HG03108 (cell line): ENCODE measurements around the gene HDDC3.
A peak's percentile ranks its signal among the peaks of the same experiment; 100 is the strongest.

Experiments
- ATAC-seq: cut with Tn5 transposase; IDR thresholded peaks from one replicate; pipeline ENCODE4 v1.9.1; 2021; ENCODE audit warnings: moderate library complexity; ENCODE audit not compliant: unreplicated experiment

The HDDC3 gene, protein sequence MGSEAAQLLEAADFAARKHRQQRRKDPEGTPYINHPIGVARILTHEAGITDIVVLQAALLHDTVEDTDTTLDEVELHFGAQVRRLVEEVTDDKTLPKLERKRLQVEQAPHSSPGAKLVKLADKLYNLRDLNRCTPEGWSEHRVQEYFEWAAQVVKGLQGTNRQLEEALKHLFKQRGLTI

DNA sequence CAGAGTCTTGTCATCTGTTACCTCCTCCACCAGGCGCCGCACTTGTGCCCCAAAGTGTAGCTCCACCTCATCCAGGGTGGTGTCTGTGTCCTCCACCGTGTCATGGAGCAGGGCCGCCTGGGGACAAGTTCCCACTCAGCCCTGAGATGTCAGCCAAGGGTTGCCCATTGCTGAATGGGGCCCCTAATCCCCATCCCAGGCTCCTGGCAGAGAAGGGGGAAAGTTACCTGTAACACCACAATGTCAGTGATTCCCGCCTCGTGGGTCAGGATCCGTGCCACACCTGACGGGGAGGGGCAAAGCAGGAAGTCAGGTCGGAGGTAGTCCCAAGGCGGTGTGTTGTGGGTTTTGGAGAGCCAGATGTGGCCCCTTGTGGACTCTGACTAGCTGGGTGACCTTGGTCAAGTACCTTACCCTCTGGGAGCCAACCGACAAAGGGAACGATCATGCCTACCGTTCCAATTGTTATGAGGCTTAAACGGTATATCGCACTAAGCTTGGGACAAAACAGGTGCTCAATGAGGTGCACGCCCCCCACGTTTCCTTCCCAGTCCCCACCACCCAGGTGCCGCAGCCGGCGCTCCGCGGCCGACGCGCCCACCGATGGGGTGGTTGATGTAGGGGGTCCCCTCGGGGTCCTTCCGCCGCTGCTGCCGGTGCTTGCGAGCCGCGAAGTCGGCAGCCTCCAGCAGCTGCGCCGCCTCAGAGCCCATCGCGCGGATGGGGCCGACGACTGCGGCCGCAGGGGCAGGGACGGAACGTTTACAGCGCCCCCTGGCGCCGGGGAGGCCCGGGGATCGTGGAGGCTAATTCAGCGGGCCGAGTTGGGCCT is at the start of gene HDDC3:
HDDC3 (minus strand) TSS at position 722 of the 832 bp plus-strand sequence; CDS start at position 713, 9 bp downstream.
- peak; percentile 43 for ATAC-seq

DNA sequence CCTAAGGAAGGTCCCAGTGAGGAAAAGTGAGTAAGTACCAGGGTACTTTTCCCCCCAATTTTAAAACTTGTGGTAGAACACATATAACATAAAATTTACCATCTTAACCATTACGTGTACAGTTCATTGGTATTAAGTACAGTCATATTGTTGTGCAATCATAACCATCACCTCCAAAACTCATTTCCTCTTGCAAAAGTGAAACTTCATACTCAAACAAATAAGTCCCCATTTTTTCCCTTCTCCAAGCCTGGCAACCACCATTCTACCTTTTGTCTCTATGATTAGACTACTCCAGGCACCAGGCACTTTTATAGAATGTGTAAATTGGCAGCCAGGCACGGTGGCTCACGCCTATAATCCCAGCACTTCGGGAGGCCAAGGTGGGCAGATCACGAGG is 49.8 kb upstream of the HDDC3 start:
- no peak for ATAC-seq

DNA sequence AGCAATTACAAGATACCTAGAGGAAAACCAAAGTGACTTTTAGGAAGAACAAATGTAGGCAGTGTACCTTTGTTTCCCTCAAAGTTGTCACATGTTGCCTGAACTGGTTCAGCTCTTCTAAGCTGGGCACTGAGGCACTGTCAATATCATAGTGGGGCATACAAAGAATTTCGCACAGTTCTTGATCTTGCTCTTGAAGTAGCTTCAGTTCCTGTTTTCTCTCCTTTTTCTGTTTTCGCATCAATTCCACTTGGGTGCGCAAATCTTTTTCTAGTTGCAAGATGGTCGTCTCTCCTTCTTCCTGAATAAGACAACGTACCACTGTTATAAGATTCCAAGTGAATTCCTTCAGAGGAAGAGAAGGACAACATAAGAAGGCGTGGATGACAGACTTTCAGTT is 49.3 kb upstream of the HDDC3 start:
- ATAC-seq, result peak; percentile 70

DNA sequence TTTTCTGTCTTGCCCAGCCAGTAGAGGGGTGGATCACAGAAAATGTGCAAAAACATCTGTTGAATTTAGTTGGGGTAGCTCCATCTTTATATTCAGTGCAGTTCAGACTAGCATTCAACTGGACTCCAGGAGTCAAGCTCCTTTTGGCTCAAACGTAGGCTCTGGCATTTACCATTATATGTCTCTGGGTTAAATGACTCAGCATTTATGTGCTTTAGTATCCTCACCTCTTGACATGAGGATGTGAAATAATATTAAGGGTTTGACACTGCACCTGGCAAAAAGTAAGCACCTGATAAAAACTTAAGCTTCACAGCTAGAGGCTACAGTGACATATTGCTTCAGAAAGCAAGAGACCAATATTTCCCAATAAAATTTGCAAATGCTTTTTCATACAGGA is 47.2 kb upstream of the HDDC3 start:
- ATAC-seq, result no peak

DNA sequence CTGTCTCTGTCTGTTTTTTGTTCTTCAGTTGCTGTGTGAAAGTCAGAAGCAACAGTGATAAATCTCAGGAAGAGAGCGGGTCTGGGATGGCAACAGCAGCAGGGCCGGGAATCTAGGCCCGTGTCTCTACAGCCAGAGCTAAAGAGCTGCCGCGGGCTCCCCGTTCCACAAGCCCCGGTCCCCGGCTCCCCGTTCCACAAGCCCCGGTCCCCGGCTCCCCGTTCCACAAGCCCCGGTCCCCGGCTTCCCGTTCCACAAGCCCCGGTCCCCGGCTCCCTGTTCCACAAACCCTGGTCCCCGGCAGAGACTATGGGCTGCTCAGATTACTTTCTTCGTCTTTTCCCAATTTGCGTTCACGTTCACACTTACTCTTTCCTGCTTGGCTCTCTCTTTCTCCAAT is 41.9 kb upstream of the HDDC3 start:
- no peak for ATAC-seq

DNA sequence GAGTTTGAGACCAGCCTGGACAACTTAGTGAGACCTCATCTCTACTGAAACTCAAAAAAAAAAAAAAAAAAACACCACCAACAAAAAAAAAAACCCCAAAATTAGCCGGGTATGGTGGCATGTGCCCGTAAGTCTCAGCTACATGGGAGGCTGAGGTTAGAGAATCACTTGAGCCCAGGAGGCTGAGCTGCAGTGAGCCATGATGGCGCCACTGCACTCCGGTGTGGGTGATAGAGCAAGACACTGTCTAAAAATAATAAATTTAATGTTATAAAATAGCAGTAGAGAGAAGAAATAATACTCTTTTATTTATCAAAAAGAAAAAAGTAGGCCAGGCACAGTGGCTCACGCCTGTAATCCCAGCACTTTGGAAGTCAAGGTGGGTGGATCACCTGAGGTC is 39.8 kb upstream of the HDDC3 start:
- no peak for ATAC-seq

DNA sequence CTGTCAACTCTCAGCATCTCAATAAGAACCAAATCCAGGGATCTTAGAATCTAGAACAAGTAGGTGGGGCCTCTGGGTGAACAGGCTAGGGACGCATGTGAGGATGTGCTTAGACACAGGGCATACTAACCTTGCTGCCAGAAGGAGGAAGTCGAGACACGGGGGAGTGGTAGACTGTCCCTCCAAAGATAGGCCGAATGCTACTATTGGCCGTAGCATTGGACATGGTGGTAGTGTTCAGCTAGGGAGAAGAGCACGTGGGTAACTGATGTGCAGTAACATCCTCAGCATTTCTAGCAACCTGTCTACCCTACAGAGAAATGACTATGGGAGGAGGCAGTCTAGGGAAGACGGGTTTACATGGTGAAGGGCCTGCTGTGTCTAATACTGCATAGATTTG is 37.9 kb upstream of the HDDC3 start:
- ATAC-seq, result no peak

DNA sequence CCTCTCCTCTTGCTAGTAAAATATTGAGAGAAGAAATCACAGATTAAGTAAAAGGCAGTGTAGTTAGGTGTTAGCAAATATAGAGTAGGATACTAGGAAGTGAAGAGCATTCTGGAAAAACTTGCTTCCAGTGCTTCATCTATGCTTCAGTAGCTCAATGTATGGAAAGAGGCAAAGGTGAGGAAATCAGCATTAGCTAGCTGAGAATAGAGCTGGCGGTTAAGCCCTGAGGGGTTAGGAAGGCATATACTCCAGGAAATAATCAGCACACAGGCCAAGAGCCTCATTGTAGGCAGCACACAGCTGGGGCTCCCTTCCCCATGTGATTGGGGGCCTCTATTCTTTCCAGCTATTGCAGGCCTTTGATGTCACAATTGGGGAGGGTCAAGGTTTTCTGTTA is 36.1 kb upstream of the HDDC3 start:
- ATAC-seq, result no peak

DNA sequence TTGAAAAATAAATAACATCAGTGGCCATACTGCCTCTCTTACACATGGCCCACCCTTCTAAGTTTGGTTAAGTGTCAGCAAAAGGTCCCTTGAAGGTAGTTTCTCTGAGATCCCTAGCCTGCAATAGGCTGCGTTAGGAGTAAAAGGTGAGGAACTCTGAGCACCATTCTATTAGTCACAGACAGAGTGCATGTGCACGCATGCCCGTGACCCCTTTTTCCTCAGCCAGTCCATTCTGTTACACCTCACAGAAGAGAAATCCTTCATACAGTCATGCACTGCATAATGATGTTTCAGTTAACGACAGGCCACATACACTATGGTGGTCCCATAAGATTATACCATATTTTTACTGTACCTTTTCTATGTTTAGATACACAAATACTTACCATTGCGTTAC is 34.9 kb upstream of the HDDC3 start:
- ATAC-seq, result no peak

DNA sequence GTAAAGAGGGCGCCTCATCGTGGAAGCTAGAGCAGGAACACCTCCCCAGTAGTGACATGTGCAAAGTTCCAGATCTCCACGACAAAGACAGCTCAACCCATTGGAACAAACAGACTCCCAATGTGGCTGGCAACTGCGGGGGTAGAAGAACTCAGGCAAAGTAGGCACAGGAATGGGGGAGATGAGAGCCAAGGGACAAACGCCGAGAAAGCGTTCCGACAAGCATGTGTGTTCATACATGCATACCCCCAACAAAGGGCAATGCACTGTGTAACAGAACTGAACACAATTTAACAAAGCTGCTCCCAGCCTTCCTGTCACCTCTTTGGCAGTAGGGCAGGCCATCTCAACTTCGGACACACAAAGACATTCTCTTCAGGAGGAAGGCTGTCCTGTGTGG is 33.9 kb upstream of the HDDC3 start:
- no peak for ATAC-seq

DNA sequence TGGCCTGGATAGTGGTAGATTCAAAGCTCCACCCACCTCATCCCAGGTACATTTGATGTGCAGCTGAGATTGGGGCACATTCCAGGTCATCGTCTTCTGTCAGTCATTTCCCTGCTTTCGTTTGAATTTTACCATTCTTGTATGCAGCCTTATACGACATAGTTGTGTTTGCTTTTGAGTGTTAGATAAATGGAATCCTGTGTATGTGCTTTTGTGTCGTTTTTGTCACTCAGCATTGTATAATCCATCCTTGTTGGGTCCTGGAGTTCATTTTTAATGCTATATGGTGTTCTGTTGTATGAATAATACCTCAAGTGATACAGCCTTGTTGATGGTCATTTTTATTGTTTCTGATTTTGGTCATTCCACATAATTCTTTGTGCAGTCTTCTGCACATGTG is 29.7 kb upstream of the HDDC3 start:
- no peak for ATAC-seq

DNA sequence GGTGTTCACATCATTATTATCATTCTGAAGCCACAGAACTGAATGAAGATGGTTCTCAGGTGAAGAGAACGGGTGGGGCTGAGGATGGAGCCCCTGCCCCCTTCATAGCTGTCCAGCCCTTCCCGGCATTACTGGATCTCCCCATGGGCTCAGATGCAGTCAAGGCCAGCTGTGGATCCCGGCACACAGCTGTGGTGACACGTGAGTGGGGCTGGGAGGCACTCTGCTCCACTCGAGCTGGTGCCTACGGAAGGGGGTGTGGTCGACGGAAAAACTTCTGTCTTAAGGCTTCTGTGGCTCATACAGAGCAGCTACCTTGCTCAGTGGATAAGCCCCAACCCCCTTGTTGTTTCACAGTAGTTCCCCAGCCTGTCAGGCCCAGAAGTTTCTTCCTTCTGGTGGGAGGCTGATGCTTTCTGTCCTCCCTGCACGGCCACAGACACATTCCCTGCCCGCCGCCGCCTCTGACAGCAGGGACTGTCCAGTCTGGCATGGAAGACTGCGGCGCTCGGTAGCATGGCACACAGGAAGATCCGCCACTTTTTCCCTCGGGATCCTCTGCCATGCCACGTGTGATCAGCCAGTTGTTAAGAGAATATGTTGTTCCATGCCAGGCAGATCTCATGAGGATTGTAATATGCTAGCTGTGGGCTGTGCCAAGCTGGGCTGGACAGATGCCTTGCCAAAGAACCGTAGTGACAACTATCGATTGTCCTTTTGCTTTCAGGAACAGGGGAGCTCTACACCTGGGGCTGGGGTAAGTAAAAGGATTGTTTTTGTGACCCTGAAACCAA is 28.1 kb upstream of the HDDC3 start:
- no peak for ATAC-seq

DNA sequence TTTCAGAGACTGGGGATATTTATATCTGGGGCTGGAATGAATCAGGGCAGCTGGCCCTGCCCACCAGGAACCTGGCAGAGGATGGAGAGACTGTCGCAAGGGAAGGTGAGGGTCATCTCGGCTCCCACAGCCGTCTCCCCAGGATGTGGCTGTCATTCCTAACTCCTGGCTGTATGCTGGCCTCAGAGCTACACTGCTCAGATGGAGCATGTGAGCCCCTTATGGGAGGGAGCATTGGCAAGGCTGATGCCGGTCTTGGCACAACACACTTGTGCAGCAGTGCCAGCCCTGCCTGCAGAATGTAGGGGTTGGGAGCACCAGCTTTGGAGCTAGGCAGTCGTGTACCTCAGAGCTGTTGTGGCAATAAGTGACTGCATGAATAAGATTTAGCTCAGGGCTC is 27.5 kb upstream of the HDDC3 start:
- no peak for ATAC-seq

DNA sequence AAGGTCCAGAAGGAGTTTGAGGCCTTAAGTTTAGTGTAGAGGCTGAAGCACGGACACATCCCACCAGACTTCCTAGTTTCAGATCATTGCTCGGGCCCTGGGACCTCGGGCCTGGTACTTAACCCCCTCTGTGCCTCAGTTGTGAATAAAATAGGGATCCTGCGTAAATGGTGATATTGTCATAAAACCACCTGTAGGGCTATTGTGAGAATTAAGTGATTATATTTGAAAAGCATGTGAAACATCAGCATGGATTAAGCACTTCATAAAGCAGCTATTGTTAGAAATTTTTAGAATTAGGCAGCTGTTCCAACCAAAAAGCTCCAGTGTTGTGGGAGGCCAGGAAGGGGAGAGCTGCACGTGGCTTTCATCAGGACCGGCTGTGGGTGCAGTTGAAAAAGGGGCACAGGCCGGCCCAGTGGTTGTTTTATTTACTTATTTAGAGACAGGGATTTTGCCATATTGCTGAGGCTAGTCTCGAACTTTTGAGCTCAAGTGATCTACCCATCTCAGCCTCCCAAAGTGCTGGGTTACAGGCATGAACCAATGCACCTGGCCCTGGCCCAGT is 26.8 kb upstream of the HDDC3 start:
- ATAC-seq, result no peak

DNA sequence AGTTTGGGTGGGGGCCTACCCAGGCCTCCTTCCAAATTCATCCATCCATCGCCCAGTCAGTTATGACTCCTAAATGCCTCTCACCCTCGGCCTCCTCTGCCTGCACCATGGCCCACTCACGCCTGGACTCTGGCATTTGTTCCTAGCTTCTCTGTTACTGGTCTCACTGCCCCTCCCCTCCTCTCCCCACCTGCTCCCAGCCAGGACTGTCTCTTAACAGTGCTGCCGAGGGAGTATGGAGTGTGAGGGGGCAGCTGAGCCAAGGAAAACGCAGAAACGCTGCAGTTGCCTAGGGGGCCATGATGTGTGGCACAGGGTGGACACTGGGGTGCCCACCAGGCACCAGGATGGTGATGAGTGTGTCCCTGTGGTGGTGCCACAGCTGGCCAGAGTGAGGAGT is 25.4 kb upstream of the HDDC3 start:
- ATAC-seq, result no peak

DNA sequence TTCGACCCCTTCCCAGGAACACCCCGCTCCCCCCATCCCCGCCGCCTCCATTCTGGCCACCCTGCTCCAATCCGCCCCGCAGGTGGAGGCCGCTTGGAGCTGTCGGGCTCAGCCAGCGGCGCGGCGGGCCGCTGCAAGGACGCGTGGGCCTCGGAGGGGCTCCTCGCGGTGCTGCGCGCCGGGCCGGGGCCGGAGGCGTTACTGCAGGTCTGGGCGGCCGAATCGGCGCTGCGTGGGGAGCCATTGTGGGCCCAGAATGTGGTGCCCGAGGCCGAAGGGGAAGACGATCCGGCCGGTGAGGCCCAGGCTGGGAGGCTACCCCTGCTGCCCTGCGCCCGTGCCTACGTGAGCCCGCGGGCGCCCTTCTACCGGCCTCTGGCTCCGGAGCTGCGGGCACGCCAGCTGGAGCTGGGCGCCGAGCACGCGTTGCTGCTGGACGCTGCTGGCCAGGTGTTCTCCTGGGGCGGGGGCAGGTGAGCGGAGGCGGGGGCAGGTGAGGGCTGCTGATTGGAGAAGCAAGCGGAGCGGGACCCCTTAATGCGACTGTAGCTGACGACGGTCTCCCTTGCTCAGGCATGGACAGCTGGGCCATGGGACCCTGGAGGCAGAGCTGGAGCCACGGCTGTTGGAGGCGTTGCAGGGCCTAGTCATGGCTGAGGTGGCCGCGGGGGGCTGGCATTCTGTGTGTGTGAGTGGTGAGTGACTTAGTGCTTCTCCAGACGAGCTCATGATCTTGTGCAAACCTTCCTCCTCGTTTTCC is 24.9 kb upstream of the HDDC3 start:
- ATAC-seq, result no peak

DNA sequence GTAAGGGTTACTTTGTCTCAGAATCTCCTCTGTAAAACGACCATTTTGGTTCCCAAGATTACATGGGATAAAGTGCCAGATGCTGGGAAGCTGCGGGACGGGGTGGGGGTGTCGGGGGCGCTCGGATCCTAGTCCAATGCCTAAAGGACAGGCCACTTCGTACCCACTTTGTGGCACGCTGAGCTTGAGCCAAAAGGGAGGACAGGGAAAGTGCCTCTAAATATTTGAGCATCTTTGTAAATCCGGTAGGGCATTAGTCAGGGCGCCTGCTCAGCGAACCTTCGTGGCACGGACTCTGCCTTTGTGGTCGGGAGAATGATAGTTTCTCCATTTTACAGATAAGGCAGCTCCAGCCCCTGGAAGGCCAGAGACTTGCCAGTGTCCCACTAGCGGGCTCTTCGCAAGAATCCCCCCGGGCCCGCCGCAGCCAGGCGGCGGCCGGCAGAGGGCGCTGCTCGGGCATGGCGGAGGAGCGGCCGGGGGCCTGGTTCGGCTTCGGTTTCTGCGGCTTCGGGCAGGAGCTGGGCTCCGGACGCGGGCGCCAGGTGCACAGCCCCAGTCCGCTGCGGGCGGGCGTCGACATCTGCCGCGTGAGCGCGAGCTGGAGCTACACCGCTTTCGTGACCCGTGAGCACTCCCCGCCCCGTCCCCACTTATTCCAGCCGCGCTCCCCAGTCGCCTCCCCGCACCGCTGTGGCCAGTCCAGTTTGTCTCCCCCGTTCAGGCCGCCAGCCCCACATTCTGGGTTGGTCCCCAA is 24.1 kb upstream of the HDDC3 start:
- no peak for ATAC-seq

DNA sequence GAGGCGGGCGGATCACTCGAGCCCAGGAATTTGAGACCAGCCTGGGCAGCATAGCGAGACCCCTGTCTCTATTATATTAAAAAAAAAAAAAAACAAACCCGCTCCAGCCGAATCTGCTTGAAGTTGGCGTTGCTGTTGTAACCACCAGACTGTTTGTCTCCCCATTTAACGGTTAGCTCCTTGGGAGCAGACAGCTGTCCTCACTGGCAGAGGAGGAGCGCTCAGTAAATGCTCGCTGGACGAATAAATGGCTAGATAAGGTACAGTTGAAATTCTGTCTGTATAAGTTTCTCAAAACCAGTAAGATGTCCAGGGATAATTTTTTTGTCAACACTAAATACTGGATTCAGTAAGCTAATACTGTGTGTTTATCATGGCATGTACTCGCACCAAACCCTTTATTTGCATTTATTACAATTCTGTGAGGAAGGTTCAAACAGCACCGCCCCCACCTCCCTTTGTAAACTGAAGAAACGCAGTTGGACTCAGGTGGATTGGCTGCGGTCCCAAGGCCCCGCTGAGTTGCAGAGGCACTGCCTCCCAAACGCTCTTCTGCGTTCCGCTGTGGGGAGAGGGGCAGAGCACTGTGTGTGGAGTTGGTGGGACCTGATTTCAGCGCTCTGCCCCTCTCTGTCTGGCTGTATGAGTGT is 23.4 kb upstream of the HDDC3 start:
- no peak for ATAC-seq

DNA sequence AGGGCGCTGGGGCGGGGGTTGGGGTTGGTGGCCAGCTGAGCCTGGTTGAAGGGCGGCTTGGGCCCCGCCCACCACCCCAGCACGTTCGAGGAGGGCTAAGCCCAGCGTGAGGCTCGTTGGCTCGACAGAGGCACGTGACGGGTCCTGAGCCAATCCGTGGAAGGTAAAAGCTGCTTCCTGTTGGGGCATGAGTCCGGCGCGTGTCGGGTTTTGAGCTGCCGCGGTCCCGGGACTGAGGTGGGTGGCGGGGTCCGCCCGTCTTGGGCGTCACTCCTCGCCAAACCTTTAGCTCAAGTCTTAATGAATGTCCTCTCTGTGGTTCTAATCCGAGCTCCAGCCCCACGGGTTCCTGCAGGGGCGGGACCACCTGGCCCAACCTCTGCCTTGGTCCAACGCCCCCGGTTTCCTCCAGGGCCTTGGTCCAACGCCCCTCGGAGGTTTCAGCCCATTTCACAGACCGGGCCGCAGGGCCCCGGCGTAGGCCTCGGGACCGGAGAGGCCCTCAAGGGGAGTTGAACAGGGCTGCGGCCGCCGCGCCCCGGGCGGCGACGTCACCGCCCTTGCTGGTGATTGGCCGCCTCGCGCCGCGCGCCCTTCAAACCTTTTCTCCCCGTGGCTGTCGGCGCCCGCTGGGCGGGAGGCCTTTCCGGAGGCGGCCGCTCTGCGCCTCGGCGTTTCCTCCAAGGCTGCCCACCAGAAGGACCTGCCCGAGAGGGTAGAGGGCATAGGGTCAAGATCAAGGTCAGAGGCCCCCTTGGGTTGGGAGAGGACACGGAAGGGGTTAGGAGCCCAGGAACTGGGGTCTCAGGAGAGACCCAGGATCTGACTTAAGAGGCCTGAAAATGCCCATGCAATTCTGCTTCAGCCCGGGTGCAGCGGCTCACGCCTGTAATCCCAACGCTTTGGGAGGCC is 22.6 kb upstream of the HDDC3 start, which contains the start of gene RCCD1:
RCCD1 (plus strand) TSS at position 173 of the 912 bp plus-strand sequence. CDS start 1,851 bp downstream, outside the sequence.
- ATAC-seq, result peak; percentile 88
